ENCODE measurements around the gene MARK3. TPM values are rescaled to one million over a fixed set of nuclear protein-coding genes. Genes with fewer than 3 reads are reported as not detected.

MARK3 gene
- total RNA-seq, 1 experiment from 2014 or later: 81.9 TPM

- Histone ChIP-seq H3K27ac (ENCODE audit: insufficient read length, low read depth, low read length) (no peak overlapping the region), H2BK20ac (ENCODE audit: low read depth, low read length, poor library complexity, severe bottlenecking) (no peak overlapping the region), H2BK120ac (ENCODE audit: low read depth, low read length, poor library complexity, severe bottlenecking) (no peak overlapping the region), H3K23ac (ENCODE audit: insufficient read length, low read depth, low read length) (no peak overlapping the region), H3K79me2 (ENCODE audit: insufficient read depth, low read length) (peaks cover 5% of the 10 kb centered on the region; the same call in 1 of the 2 replicates), H3K4me1 (ENCODE audit: insufficient read depth, low read length) (no peaks in the 10 kb centered on the region; the same call in 1 of the 2 replicates), H2BK5ac (ENCODE audit: insufficient read length, low read length) (no peak overlapping the region), H3K27me3 (ENCODE audit: insufficient read depth, low read length) (no peaks in the 10 kb centered on the region), H2AK5ac (ENCODE audit: insufficient read length, low read length) (no peak overlapping the region), H3K18ac (ENCODE audit: insufficient read length, low read depth, low read length) (no peak overlapping the region), H3K56ac (ENCODE audit: insufficient read length, low read depth, low read length) (no peak overlapping the region), H3K14ac (ENCODE audit: insufficient read depth, low read length) (no peak overlapping the region), H4K5ac (ENCODE audit: insufficient read length, low read depth, low read length) (no peak overlapping the region), H2BK12ac (ENCODE audit: insufficient read length, low read depth, low read length) (no peak overlapping the region), H2BK15ac (ENCODE audit: low read depth, low read length) (no peak overlapping the region), H4K91ac (ENCODE audit: insufficient read length, low read depth, low read length) (no peak overlapping the region), H3K9me3 (ENCODE audit: control insufficient read depth, low read depth, low read length) (no peaks in the 10 kb centered on the region), H3K4me2 (ENCODE audit: insufficient read depth, insufficient read length, low read length) (no peak overlapping the region), H3T11ph (ENCODE audit: low read length) (no peak overlapping the region), H3K9ac (ENCODE audit: extremely low read depth, insufficient read length, low read length) (no peak overlapping the region), H3K4ac (ENCODE audit: low read depth, low read length) (no peak overlapping the region), H2AFZ (ENCODE audit: low read length) (no peak overlapping the region), H4K8ac (replicated peaks; ENCODE audit: insufficient read length, low read depth, low read length) (no peak overlapping the region), H4K20me1 (ENCODE audit: control insufficient read depth, insufficient read depth, insufficient read length) (no peaks in the 10 kb centered on the region), H3K79me1 (ENCODE audit: insufficient read depth, low read depth, low read length, poor library complexity, severe bottlenecking) (peaks cover 5% of the 10 kb centered on the region), H3K23me2 (ENCODE audit: insufficient read length, low read depth, low read length, poor library complexity, severe bottlenecking) (no peaks in the 10 kb centered on the region)
- no peaks in the 10 kb centered on the region for H3K27me3 Mint-ChIP-seq (ENCODE audit: low read depth)
- no peaks in the 10 kb centered on the region for H3K9me3 Mint-ChIP-seq
- peaks cover 9 to 12% of the 10 kb centered on the region in 2 experiments for H3K4me1 Mint-ChIP-seq
- TF ChIP-seq CTCF (conservative IDR thresholded peaks at IDR 0.05): no peak
- H3K4me3 Mint-ChIP-seq: no peak overlapping the region
- DNase-seq: no peak
- no peak overlapping the region for H3K27ac Mint-ChIP-seq
- no CpG with 5 or more reads among the region's 2 CpGs for WGBS (ENCODE audit: extremely low coverage, insufficient read length, low lambda C conversion rate)
- H3K36me3 Mint-ChIP-seq (ENCODE audit: insufficient read depth in 1 of 3, low read depth in 3 of 3): peaks cover 0 to 11% (median 11%) of the 10 kb centered on the region in 3 experiments; a peak in 6 of 7 replicates
Observed at GRCh38 chr14:103450416-103450815, 65.2 kb downstream of the MARK3 start.

All from H9 (cell line).